Endodermal cell (in vitro differentiated cells): ENCODE data around the gene MCF2L2. TPM values are rescaled to one million over a fixed set of nuclear protein-coding genes. Genes with fewer than 3 reads are reported as not detected.

Experiments
- DNase-seq: peaks from one replicate; pipeline ENCODE4 v3.0.0-alpha.2; 2017
- H3K27ac ChIP-seq: 2 replicates; pipeline ENCODE4 v1.5.1; 2013; ENCODE audit warnings: mild to moderate bottlenecking, low read depth, low read length, moderate library complexity
- H3K27me3 ChIP-seq: 2 replicates; pipeline ENCODE4 v1.6.1; 2013; ENCODE audit warnings: mild to moderate bottlenecking, low read length, moderate library complexity; ENCODE audit not compliant: insufficient read depth, control insufficient read depth, poor library complexity, severe bottlenecking
- H3K36me3 ChIP-seq: 2 replicates; pipeline ENCODE4 v1.7.0; 2013; ENCODE audit warnings: mild to moderate bottlenecking, low read length, moderate library complexity; ENCODE audit not compliant: control insufficient read depth, insufficient read depth
- H3K4me1 ChIP-seq: one replicate; pipeline ENCODE4 v1.7.0; 2013; ENCODE audit warnings: low read length; ENCODE audit not compliant: control insufficient read depth, insufficient read depth
- H3K4me3 ChIP-seq: 2 replicates; pipeline ENCODE4 v1.5.1; 2013; ENCODE audit warnings: mild to moderate bottlenecking, low read length, moderate library complexity
- H3K9ac ChIP-seq: 2 replicates; pipeline ENCODE4 v1.6.1; 2013; ENCODE audit warnings: mild to moderate bottlenecking, low read length, moderate library complexity; ENCODE audit not compliant: poor library complexity, severe bottlenecking; ENCODE audit errors: extremely low read depth
- H3K9me3 ChIP-seq: 2 replicates; pipeline ENCODE4 v1.6.1; 2013; ENCODE audit warnings: mild to moderate bottlenecking, low read length, moderate library complexity; ENCODE audit not compliant: control insufficient read depth
- H3K27ac Mint-ChIP-seq: 2 replicates; pipeline ENCODE4 v1.8.0; 2020; ENCODE audit warnings: mixed read lengths
- H3K27me3 Mint-ChIP-seq: 2 replicates; pipeline ENCODE4 v1.8.0; 2021; ENCODE audit warnings: mild to moderate bottlenecking, mixed read lengths; ENCODE audit not compliant: insufficient read depth
- H3K36me3 Mint-ChIP-seq: 2 replicates; pipeline ENCODE4 v1.8.0; 2020; ENCODE audit warnings: low read depth, mixed read lengths
- H3K4me1 Mint-ChIP-seq: 2 replicates; pipeline ENCODE4 v1.8.0; 2020; ENCODE audit warnings: mixed read lengths
- H3K4me3 Mint-ChIP-seq: 2 replicates; pipeline ENCODE4 v1.8.0; 2020; ENCODE audit warnings: mild to moderate bottlenecking, moderate library complexity, mixed read lengths
- H3K9me3 Mint-ChIP-seq: 2 replicates; pipeline ENCODE4 v1.8.0; 2020; ENCODE audit warnings: mild to moderate bottlenecking, mixed read lengths
- CTCF ChIP-seq: fragments of 200-600 bp; sonication (generic); conservative IDR thresholded peaks from 2 replicates; pipeline ENCODE4 v1.5.0; 2021; ENCODE audit warnings: antibody characterized with exemption, mild to moderate bottlenecking
- WGBS, 2 experiments: methylation state at CpG; one replicate each; pipeline versions ENCODE4 v1.1.5 to v1.1.7; 2013; ENCODE audit warnings: missing lambda C conversion rate in 2 of 2, mixed read lengths in 1 of 2; ENCODE audit not compliant: insufficient coverage in 1 of 2, insufficient read length in 1 of 2; 5-methylcytosine and 5-hydroxymethylcytosine counted together
- total RNA-seq, 2 donors: library from RNA; stranded (reverse); fragmentation: NEBNext Ultra II Directional in 1 of 2; extraction: Animal tissue kit (Norgen Biotek cat#: 25700) in 1 of 2; gene quantifications; 2 replicates in 1 of 2; 3 replicates in 1 of 2; pipeline ENCODE4 v1.2.1, GENCODE V29; 2021

MCF2L2 gene
- total RNA-seq, 2 donors from 2014 or later, result 72.6 to 86.5 TPM

GRCh38 chr3:183189641-183190040 is 238.8 kb downstream of the MCF2L2 start:
- Histone ChIP-seq H3K36me3 (peaks cover 17% of the 10 kb centered on the region), H3K4me1 (no peaks in the 10 kb centered on the region), H3K27me3 (no peaks in the 10 kb centered on the region), H3K9me3 (no peaks in the 10 kb centered on the region), H3K4me3 (no peak overlapping the region), H3K9ac (no peak overlapping the region), H3K27ac (no peak overlapping the region)
- H3K4me1 Mint-ChIP-seq, result peaks cover 28% of the 10 kb centered on the region
- DNase-seq, result no peak
- H3K27ac Mint-ChIP-seq, result no peak overlapping the region
- TF ChIP-seq CTCF, result no peak
- WGBS, 2 experiments, result 96% methylated on average over 3 to 4 of the region's 4 CpGs
- H3K9me3 Mint-ChIP-seq, result no peaks in the 10 kb centered on the region
- H3K4me3 Mint-ChIP-seq, result no peak overlapping the region
- no peaks in the 10 kb centered on the region for H3K27me3 Mint-ChIP-seq
- H3K36me3 Mint-ChIP-seq, result peaks cover 31% of the 10 kb centered on the region

- Mint-ChIP-seq H3K27me3 (no peaks in the 10 kb centered on the region), H3K9me3 (no peaks in the 10 kb centered on the region), H3K36me3 (peaks cover 28% of the 10 kb centered on the region), H3K27ac (no peak overlapping the region), H3K4me3 (no peak overlapping the region), H3K4me1 (peaks cover 23% of the 10 kb centered on the region)
- Histone ChIP-seq H3K36me3 (peaks cover 17% of the 10 kb centered on the region), H3K9ac (no peak overlapping the region), H3K27ac (no peak overlapping the region), H3K4me1 (no peaks in the 10 kb centered on the region), H3K9me3 (no peaks in the 10 kb centered on the region), H3K27me3 (no peaks in the 10 kb centered on the region), H3K4me3 (no peak overlapping the region)
- peak; percentile 88 for DNase-seq
- peak; percentile 75 for TF ChIP-seq CTCF
- WGBS, 2 experiments, result 81 to 92% methylated on average over 4 to 7 of the region's 7 CpGs
These were observed 239.4 kb downstream of the MCF2L2 start for GRCh38 chr3:183188895-183189462.

- no peaks in the 10 kb centered on the region for H3K36me3 ChIP-seq
- no peaks in the 10 kb centered on the region for H3K9me3 ChIP-seq
- no peak overlapping the region for H3K4me3 ChIP-seq
- no peak overlapping the region for H3K27ac ChIP-seq
- no peaks in the 10 kb centered on the region for H3K27me3 ChIP-seq
- peaks cover 23% of the 10 kb centered on the region for H3K4me1 Mint-ChIP-seq
- DNase-seq, result no peak
- no peak overlapping the region for H3K27ac Mint-ChIP-seq
- no peaks in the 10 kb centered on the region for H3K9me3 Mint-ChIP-seq
- WGBS, 2 experiments, result 84 to 100% methylated on average over 3 to 4 of the region's 4 CpGs
- H3K36me3 Mint-ChIP-seq, result peaks cover 10% of the 10 kb centered on the region
- H3K4me1 ChIP-seq, result no peaks in the 10 kb centered on the region
- H3K9ac ChIP-seq, result no peak overlapping the region
- peaks cover 6% of the 10 kb centered on the region for H3K27me3 Mint-ChIP-seq
- TF ChIP-seq CTCF, result no peak
- no peak overlapping the region for H3K4me3 Mint-ChIP-seq
These were observed 242.7 kb downstream of the MCF2L2 start for GRCh38 chr3:183185696-183186095.
